K562 (cell line): ENCODE measurements around the gene ANKRD11. TPM values are rescaled to one million over a fixed set of nuclear protein-coding genes. Genes with fewer than 3 reads are reported as not detected.

Experiments used
- ATAC-seq: fragments of 200-7000 bp; cut with Tn5 transposase; 3 replicates; pipeline ENCODE4 v1.9.1; 2020; ENCODE audit warnings: moderate library complexity
- BruUV-seq: library from RNA; stranded (reverse); fragments of 400-500 nt; replicated peaks from 2 replicates; lab custom pipeline; 2021; lab: Mats Ljungman, UMichigan
- CTCF ChIA-PET: fragments of 300-600 bp; formaldehyde crosslinking; extraction: SDS; loops from one replicate; lab custom pipeline; 2021; ENCODE audit warnings: low intra/inter-chr PET ratio; lab: Yijun Ruan, JAX
- POLR2A ChIA-PET: fragments of 300-600, 350-650 bp; sonication (Branson Sonifier 250); formaldehyde crosslinking; extraction: SDS; loops from one replicate; lab custom pipeline; 2021; ENCODE audit warnings: antibody characterized with exemption, inconsistent platforms; lab: Yijun Ruan, JAX
- DNase-seq, 4 experiments: peaks; one replicate each; pipeline versions ENCODE4 v3.0.0 to v3.0.0-alpha.2; 2011 to 2018; ENCODE audit warnings: low spot score in 3 of 4, mixed read lengths in 3 of 4; ENCODE audit errors: extremely low read depth in 1 of 4
- FAIRE-seq: peaks from 2 replicates; lab custom pipeline; 2011; peaks lifted over from hg19 to GRCh38; lab: Jason Lieb, UNC
- H2AFZ ChIP-seq: 2 replicates; pipeline ENCODE4 v1.6.0; 2011; ENCODE audit warnings: low read depth, low read length, control low read depth, inconsistent platforms
- H3K27ac ChIP-seq: fragments of 200-600 bp; 3 replicates; pipeline ENCODE4 v1.8.0; 2011; ENCODE audit warnings: low read depth, mild to moderate bottlenecking, control low read depth, inconsistent platforms, low read length, moderate library complexity, mixed read lengths; ENCODE audit errors: extremely low read depth
- H3K27me3 ChIP-seq, 2 experiments: fragments of 300-600 bp in 1 of 2; 2 replicates in 1 of 2; 3 replicates in 1 of 2; pipeline versions ENCODE4 v1.6.0 to v1.8.0; 2011; ENCODE audit warnings: inconsistent platforms in 2 of 2, low read length in 2 of 2, mild to moderate bottlenecking in 1 of 2, mixed read lengths in 1 of 2, moderate library complexity in 1 of 2; ENCODE audit not compliant: control insufficient read depth in 2 of 2, insufficient read depth in 2 of 2
- H3K36me3 ChIP-seq: fragments of 300-600 bp; 3 replicates; pipeline ENCODE4 v1.8.0; 2011; ENCODE audit warnings: mild to moderate bottlenecking, low read length, inconsistent platforms; ENCODE audit not compliant: control insufficient read depth, insufficient read depth
- H3K4me1 ChIP-seq, 2 experiments: fragments of 200-600 bp in 1 of 2; replicated peaks in 1 of 2; 2 replicates in 1 of 2; 3 replicates in 1 of 2; pipeline versions ENCODE4 v1.5.1 to v1.8.0; 2011; ENCODE audit warnings: inconsistent platforms in 2 of 2, low read length in 2 of 2, mild to moderate bottlenecking in 1 of 2, mixed read lengths in 1 of 2, moderate library complexity in 1 of 2; ENCODE audit not compliant: control insufficient read depth in 2 of 2, insufficient read depth in 2 of 2
- H3K4me2 ChIP-seq: 2 replicates; pipeline ENCODE4 v1.6.1; 2011; ENCODE audit warnings: low read length, control low read depth, inconsistent platforms, mixed read lengths; ENCODE audit not compliant: insufficient read depth
- H3K4me3 ChIP-seq: fragments of 200-600 bp; sonication (generic), shearing (Covaris generic); 2 replicates; pipeline ENCODE4 v1.5.1; 2016; ENCODE audit warnings: control low read depth, inconsistent platforms
- H3K79me2 ChIP-seq: fragments of 200-600 bp; 3 replicates; pipeline ENCODE4 v1.8.0; 2011; ENCODE audit warnings: low read length, inconsistent platforms; ENCODE audit not compliant: control insufficient read depth, insufficient read depth
- H3K9ac ChIP-seq, 2 experiments: 2 replicates each; pipeline versions ENCODE4 v1.6.0 to v1.6.1; 2011; ENCODE audit warnings: low read depth in 2 of 2, low read length in 2 of 2, control low read depth in 1 of 2, inconsistent platforms in 1 of 2, mild to moderate bottlenecking in 1 of 2, mixed read lengths in 1 of 2; ENCODE audit not compliant: insufficient read depth in 1 of 2
- H3K9me1 ChIP-seq: one replicate; pipeline ENCODE4 v1.6.0; 2011; ENCODE audit warnings: inconsistent platforms, mild to moderate bottlenecking, low read length, moderate library complexity; ENCODE audit not compliant: control insufficient read depth, insufficient read depth
- H3K9me3 ChIP-seq: replicated peaks from 2 replicates; pipeline ENCODE4 v1.5.1; 2011; ENCODE audit warnings: low read depth, low read length, inconsistent platforms; ENCODE audit not compliant: control insufficient read depth, insufficient read depth
- H4K20me1 ChIP-seq: replicated peaks from 2 replicates; pipeline ENCODE4 v1.6.1; 2011; ENCODE audit warnings: low read length, inconsistent platforms, mixed read lengths; ENCODE audit not compliant: control insufficient read depth, insufficient read depth
- BHLHE40 ChIP-seq: IDR thresholded peaks from 2 replicates; pipeline ENCODE4 v1.6.1; 2011; ENCODE audit warnings: low read length, improper control_type of control experiment
- CC2D1A ChIP-seq: fragments of 450-650 bp; IDR thresholded peaks from 2 replicates; pipeline ENCODE4 v1.6.1; 2017; ENCODE audit warnings: mild to moderate bottlenecking
- HDGF ChIP-seq: fragments of 450-650 bp; IDR thresholded peaks from 2 replicates; pipeline ENCODE4 v1.6.1; 2016
- MIER1 ChIP-seq: fragments of 450-650 bp; IDR thresholded peaks from 2 replicates; pipeline ENCODE4 v1.6.1; 2016; ENCODE audit warnings: antibody characterized with exemption, mild to moderate bottlenecking, low read depth
- NUFIP1 ChIP-seq: fragments of 450-650 bp; IDR thresholded peaks from 2 replicates; pipeline ENCODE4 v1.6.1; 2018; ENCODE audit not compliant: partially characterized antibody
- POLR2G ChIP-seq: fragments of 200-400 bp; formaldehyde crosslinking; IDR thresholded peaks from 2 replicates; pipeline ENCODE4 v1.6.1; 2017; ENCODE audit warnings: low read depth, mild to moderate bottlenecking, antibody characterized with exemption, low read length, moderate library complexity
- PRMT5 ChIP-seq: sonication (generic); formaldehyde crosslinking; IDR thresholded peaks from 2 replicates; pipeline ENCODE4 v1.5.0; 2020; ENCODE audit warnings: missing genetic modification reagents
- RBFOX2 ChIP-seq: fragments of 200-400 bp; formaldehyde crosslinking; IDR thresholded peaks from 2 replicates; pipeline ENCODE4 v1.6.1; 2017; ENCODE audit warnings: low read depth, mild to moderate bottlenecking, low read length, moderate library complexity
- RBM22 ChIP-seq: fragments of 200-400 bp; formaldehyde crosslinking; IDR thresholded peaks from 2 replicates; pipeline ENCODE4 v1.6.1; 2018; ENCODE audit warnings: low read length, low read depth; ENCODE audit not compliant: poor library complexity, severe bottlenecking
- TEAD1 ChIP-seq, 2 experiments: fragments of 450-650 bp in 1 of 2; sonication (generic) in 1 of 2; formaldehyde crosslinking; IDR thresholded peaks; 2 replicates each; pipeline versions ENCODE4 v1.4.0 to v1.8.0; 2020 to 2022; ENCODE audit warnings: mild to moderate bottlenecking in 2 of 2, missing genetic modification reagents in 1 of 2
- YBX1 ChIP-seq: fragments of 450-650 bp; IDR thresholded peaks from 2 replicates; pipeline ENCODE4 v1.7.1; 2016; ENCODE audit warnings: mild to moderate bottlenecking
- WGBS: fragments of 100-300 bp; shearing (Covaris generic); methylation state at CpG from one replicate; pipeline ENCODE4 v1.1.6; 2016; ENCODE audit warnings: low coverage, mixed read lengths; ENCODE audit not compliant: insufficient coverage; ENCODE audit errors: missing lambda C conversion rate; 5-methylcytosine and 5-hydroxymethylcytosine counted together
- in situ Hi-C: fragments of 300-500 bp; cut with MboI; formaldehyde crosslinking; loops from 4 replicates; pipeline ENCODE4 v1.15.0; 2018; ENCODE audit warnings: inconsistent platforms, mixed read lengths
- intact Hi-C: fragments of 100-400 bp; cut with micrococcal nuclease; formaldehyde crosslinking; loops from 2 replicates; pipeline ENCODE4 v1.14.2; 2022
- polyA plus RNA-seq, 8 experiments: library from polyadenylated mRNA; depleted of rRNA in 4 of 8; stranded (reverse) in 5 of 8; unstranded in 3 of 8; fragments of >200 nt; fragmentation: Nextera tagmentation in 2 of 8; fragmentation: Illumina TruSeq in 1 of 8; extraction: Ambion mirVana in 2 of 8; extraction: Trizol in 1 of 8; gene quantifications; 2 replicates each; pipeline versions ENCODE4 v1.2.1 to v1.2.3, GENCODE V29; 2011 to 2014; ENCODE audit warnings: inconsistent platforms in 1 of 8, missing spikeins in 1 of 8
- total RNA-seq, 7 experiments: library from RNA; depleted of rRNA in 6 of 7; stranded (reverse); fragments of >200 nt in 6 of 7; fragmentation: Illumina TruSeq in 2 of 7; extraction: Trizol in 2 of 7; gene quantifications; 2 replicates each; pipeline versions ENCODE4 v1.2.1 to v1.2.3, GENCODE V29; 2011 to 2021; ENCODE audit warnings: low replicate concordance in 1 of 7
- TF ChIP-seq, protein P1 (sequence below): fragments of 250-450 bp; sonication (Bioruptor Pico); IDR thresholded peaks from 2 replicates; pipeline ENCODE4 v1.6.1; 2021; ENCODE audit warnings: mild to moderate bottlenecking
- TF ChIP-seq, protein P2 (sequence below): fragments of 450-650 bp; IDR thresholded peaks from 2 replicates; pipeline ENCODE4 v1.7.1; 2018; ENCODE audit warnings: mild to moderate bottlenecking, low read depth; ENCODE audit not compliant: partially characterized antibody

ANKRD11 gene
- total and polyA plus RNA-seq, 9 of the 15 experiments (the other 6 are each of a cell fraction or from before 2014, with no cell fraction given): 4.7 to 126 (median 31.7) TPM

DNA sequence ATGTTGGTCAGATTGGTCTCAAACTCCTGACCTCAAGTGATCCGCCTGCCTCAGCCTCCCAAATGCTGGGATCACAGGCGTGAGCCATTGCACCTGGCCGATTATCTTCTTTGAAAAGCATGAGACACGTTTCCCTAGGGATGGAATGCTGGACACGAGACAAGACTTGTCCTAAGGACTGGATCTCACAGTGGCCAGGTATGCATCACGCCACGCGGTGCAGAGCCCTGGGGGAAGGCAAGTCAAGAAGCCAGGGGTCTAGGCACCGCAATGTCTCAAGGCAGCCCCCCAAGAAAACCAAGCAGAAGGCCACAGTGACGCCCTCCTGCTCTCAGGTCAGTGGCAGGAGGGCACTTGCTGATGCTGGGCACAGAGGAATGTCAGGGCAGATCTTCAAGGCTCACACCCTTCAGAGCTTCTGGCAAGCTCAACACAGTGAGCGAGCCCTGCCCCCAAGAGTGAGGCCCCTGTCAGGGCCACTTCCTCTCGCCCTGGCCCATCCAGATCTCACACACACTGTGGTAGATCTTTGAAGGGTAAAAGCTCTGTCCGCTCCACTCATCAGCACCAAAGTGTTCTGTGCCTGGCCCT is 138.2 kb downstream of the ANKRD11 start:
- TF ChIP-seq TEAD1 (CRISPR knock-in tag; IDR thresholded peaks at IDR 0.05): no peak
- TF ChIP-seq RBM22: peak; percentile 73
- TF ChIP-seq CC2D1A: no peak
- TF ChIP-seq, protein P1, sequence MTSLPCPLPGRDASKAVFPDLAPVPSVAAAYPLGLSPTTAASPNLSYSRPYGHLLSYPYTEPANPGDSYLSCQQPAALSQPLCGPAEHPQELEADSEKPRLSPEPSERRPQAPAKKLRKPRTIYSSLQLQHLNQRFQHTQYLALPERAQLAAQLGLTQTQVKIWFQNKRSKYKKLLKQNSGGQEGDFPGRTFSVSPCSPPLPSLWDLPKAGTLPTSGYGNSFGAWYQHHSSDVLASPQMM (CRISPR knock-in tag): no peak
- no peak for TF ChIP-seq BHLHE40
- TF ChIP-seq RBFOX2: no peak
- TF ChIP-seq YBX1: no peak
- TF ChIP-seq NUFIP1: no peak
- no peak for TF ChIP-seq PRMT5
- TF ChIP-seq MIER1: no peak
- TF ChIP-seq, protein P2, sequence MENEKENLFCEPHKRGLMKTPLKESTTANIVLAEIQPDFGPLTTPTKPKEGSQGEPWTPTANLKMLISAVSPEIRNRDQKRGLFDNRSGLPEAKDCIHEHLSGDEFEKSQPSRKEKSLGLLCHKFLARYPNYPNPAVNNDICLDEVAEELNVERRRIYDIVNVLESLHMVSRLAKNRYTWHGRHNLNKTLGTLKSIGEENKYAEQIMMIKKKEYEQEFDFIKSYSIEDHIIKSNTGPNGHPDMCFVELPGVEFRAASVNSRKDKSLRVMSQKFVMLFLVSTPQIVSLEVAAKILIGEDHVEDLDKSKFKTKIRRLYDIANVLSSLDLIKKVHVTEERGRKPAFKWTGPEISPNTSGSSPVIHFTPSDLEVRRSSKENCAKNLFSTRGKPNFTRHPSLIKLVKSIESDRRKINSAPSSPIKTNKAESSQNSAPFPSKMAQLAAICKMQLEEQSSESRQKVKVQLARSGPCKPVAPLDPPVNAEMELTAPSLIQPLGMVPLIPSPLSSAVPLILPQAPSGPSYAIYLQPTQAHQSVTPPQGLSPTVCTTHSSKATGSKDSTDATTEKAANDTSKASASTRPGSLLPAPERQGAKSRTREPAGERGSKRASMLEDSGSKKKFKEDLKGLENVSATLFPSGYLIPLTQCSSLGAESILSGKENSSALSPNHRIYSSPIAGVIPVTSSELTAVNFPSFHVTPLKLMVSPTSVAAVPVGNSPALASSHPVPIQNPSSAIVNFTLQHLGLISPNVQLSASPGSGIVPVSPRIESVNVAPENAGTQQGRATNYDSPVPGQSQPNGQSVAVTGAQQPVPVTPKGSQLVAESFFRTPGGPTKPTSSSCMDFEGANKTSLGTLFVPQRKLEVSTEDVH: no peak
- TF ChIP-seq HDGF: no peak
- TF ChIP-seq POLR2G: peak; percentile 43
- in situ Hi-C loops (no loop called here), intact Hi-C loops (no loop called here)
- CTCF ChIA-PET: no interaction called here
- H3K27ac ChIP-seq: no peak overlapping the region
- peaks cover 96% of the 10 kb centered on the region for H3K79me2 ChIP-seq
- DNase-seq: no peak
- peaks cover 41% of the 10 kb centered on the region; the same call in 2 of the 3 replicates for H3K36me3 ChIP-seq
- H3K9me1 ChIP-seq: peaks cover 24% of the 10 kb centered on the region
- peaks cover 18 to 38% of the 10 kb centered on the region in 2 experiments for H3K4me1 ChIP-seq
- H2AFZ ChIP-seq: no peak overlapping the region
- H3K4me3 ChIP-seq: no peak overlapping the region
- ATAC-seq: no peak
- H3K27me3 ChIP-seq: no peaks in the 10 kb centered on the region
- no TSS peak for BruUV-seq
- FAIRE-seq: no peak
- peaks cover 73% of the 10 kb centered on the region for H4K20me1 ChIP-seq
- H3K9ac ChIP-seq: peak overlapping the region in 1 of 2 experiments; percentile 75; a peak in 2 of 4 replicates
- POLR2A ChIA-PET: interaction anchor here (0.6 to 1.1 kb wide), 2 partner anchors 9 to 22 kb away, joined by 3 read pairs; no protein-coding TSS in a partner anchor
- no peak overlapping the region for H3K4me2 ChIP-seq
- 84% methylated on average over 13 of the region's 13 CpGs for WGBS
- H3K9me3 ChIP-seq: no peaks in the 10 kb centered on the region
